Tibial nerve (tissue), 4 donors: ENCODE data around the gene FNDC5.

Experiments
- EP300 ChIP-seq, 2 donors: sonication (generic); formaldehyde crosslinking; IDR thresholded peaks; one replicate each; pipeline ENCODE4 v1.6.1; 2017; ENCODE audit warnings: antibody characterized with exemption in 2 of 2, mild to moderate bottlenecking in 1 of 2
- POLR2A ChIP-seq, 2 donors: fragments of 450-650 bp; IDR thresholded peaks; one replicate each; pipeline ENCODE4 v1.6.1; 2017; ENCODE audit warnings: antibody characterized with exemption in 2 of 2, mild to moderate bottlenecking in 2 of 2, moderate library complexity in 2 of 2
- TF ChIP-seq, protein P1 (sequence below), 5 experiments: fragments of 200-600 bp in 3 of 5; fragments of 450-650 bp in 2 of 5; sonication (generic) in 3 of 5; IDR thresholded peaks; one replicate each; pipeline ENCODE4 v1.5.1; 2016 to 2019; ENCODE audit warnings: antibody characterized with exemption in 5 of 5, mild to moderate bottlenecking in 3 of 5, moderate library complexity in 2 of 5

DNA sequence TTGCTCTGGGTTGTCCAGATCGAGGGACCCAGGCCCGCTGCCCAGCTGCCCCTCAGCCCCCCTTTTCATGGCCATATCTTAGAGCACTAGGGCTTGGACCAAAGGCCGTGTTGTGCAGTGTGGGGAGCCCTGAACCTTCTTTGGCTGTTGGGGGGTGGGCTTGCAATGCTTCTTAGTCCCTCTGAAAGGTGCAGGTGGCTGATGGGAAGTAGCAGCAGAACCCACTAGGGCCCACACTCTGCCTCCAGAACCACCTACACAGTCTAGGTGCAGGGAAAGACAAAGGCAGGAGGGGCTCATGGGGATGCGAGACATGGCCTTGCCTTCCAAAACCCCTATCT lies 13.3 kb upstream of the FNDC5 start:
- no peak for TF ChIP-seq POLR2A (IDR thresholded peaks at IDR 0.05)
- TF ChIP-seq EP300 (IDR thresholded peaks at IDR 0.05): no peak
- TF ChIP-seq, protein P1, sequence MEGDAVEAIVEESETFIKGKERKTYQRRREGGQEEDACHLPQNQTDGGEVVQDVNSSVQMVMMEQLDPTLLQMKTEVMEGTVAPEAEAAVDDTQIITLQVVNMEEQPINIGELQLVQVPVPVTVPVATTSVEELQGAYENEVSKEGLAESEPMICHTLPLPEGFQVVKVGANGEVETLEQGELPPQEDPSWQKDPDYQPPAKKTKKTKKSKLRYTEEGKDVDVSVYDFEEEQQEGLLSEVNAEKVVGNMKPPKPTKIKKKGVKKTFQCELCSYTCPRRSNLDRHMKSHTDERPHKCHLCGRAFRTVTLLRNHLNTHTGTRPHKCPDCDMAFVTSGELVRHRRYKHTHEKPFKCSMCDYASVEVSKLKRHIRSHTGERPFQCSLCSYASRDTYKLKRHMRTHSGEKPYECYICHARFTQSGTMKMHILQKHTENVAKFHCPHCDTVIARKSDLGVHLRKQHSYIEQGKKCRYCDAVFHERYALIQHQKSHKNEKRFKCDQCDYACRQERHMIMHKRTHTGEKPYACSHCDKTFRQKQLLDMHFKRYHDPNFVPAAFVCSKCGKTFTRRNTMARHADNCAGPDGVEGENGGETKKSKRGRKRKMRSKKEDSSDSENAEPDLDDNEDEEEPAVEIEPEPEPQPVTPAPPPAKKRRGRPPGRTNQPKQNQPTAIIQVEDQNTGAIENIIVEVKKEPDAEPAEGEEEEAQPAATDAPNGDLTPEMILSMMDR (IDR thresholded peaks at IDR 0.05): no peak
